Colonic mucosa (tissue), 4 donors: Measurements from ENCODE around the gene TEX35. TPM values are rescaled to one million over a fixed set of nuclear protein-coding genes. Genes with fewer than 3 reads are reported as not detected.

Experiments
- DNase-seq: peaks from one replicate; pipeline ENCODE4 v3.0.0-alpha.2; 2020
- H3K27ac ChIP-seq: fragments of 200-600 bp; one replicate; pipeline ENCODE4 v1.8.0; 2021
- H3K27me3 ChIP-seq: fragments of 200-600 bp; one replicate; pipeline ENCODE4 v1.8.0; 2021
- H3K36me3 ChIP-seq: fragments of 200-600 bp; one replicate; pipeline ENCODE4 v1.8.0; 2021
- H3K4me1 ChIP-seq: fragments of 200-600 bp; one replicate; pipeline ENCODE4 v1.8.0; 2021; ENCODE audit warnings: mild to moderate bottlenecking
- H3K4me3 ChIP-seq: fragments of 200-600 bp; one replicate; pipeline ENCODE4 v1.8.0; 2021
- H3K9ac ChIP-seq, 2 donors: one replicate each; pipeline ENCODE4 v1.7.0; 2013; ENCODE audit warnings: control low read depth in 2 of 2, low read depth in 2 of 2, low read length in 2 of 2
- H3K9me3 ChIP-seq: fragments of 200-600 bp; one replicate; pipeline ENCODE4 v1.8.0; 2021
- CTCF ChIP-seq: fragments of 200-600 bp; IDR thresholded peaks from one replicate; pipeline ENCODE4 v1.8.0; 2022; ENCODE audit warnings: antibody characterized with exemption, mild to moderate bottlenecking
- intact Hi-C: fragments of 100-400 bp; cut with DNase I; formaldehyde crosslinking; loops from one replicate; pipeline ENCODE4 v1.14.1; 2022
- total RNA-seq, 2 donors: library from RNA; stranded (reverse); fragmentation: NEBNext Ultra II Directional in 1 of 2; extraction: Animal tissue kit (Norgen Biotek cat#: 25700) in 1 of 2; gene quantifications; one replicate each; pipeline ENCODE4 v1.2.1, GENCODE V29; 2021
- donor health status: healthy.
- donor health status: DM: no; HTN: no; CAD: no.
- donor health status: DM: no; HTN: no; CAD: no.

The TEX35 gene
- total RNA-seq, 2 donors from 2014 or later, result not detected

- H3K4me1 ChIP-seq, result no peaks in the 10 kb centered on the region
- H3K4me3 ChIP-seq, result no peak overlapping the region
- no peaks in the 10 kb centered on the region for H3K36me3 ChIP-seq
- TF ChIP-seq CTCF, result no peak
- intact Hi-C loops, result no loop called here
- no peak overlapping the region for H3K9ac ChIP-seq
- no peaks in the 10 kb centered on the region for H3K9me3 ChIP-seq
- no peak overlapping the region for H3K27ac ChIP-seq
- no peaks in the 10 kb centered on the region for H3K27me3 ChIP-seq
- no peak for DNase-seq
Observed at GRCh38 chr1:178520803-178521202, 7.9 kb downstream of the TEX35 start.

GRCh38 chr1:178521241-178521640 lies 8.3 kb downstream of the TEX35 start:
- no peak for TF ChIP-seq CTCF
- H3K9me3 ChIP-seq, result no peaks in the 10 kb centered on the region
- H3K4me3 ChIP-seq, result no peak overlapping the region
- H3K27ac ChIP-seq, result no peak overlapping the region
- intact Hi-C loops, result no loop called here
- H3K27me3 ChIP-seq, result no peaks in the 10 kb centered on the region
- no peak overlapping the region for H3K9ac ChIP-seq
- H3K36me3 ChIP-seq, result no peaks in the 10 kb centered on the region
- no peaks in the 10 kb centered on the region for H3K4me1 ChIP-seq
- DNase-seq, result no peak

- Histone ChIP-seq H3K36me3 (no peaks in the 10 kb centered on the region), H3K27me3 (no peaks in the 10 kb centered on the region), H3K27ac (no peak overlapping the region), H3K4me3 (no peak overlapping the region), H3K9me3 (no peaks in the 10 kb centered on the region), H3K9ac (no peak overlapping the region), H3K4me1 (no peaks in the 10 kb centered on the region)
- intact Hi-C loops, result no loop called here
- DNase-seq, result no peak
- TF ChIP-seq CTCF, result no peak
Observed at GRCh38 chr1:178527117-178527516, 14.2 kb downstream of the TEX35 start.

GRCh38 chr1:178528228-178528952 lies 15.5 kb downstream of the TEX35 start:
- Histone ChIP-seq H3K4me1 (no peaks in the 10 kb centered on the region), H3K9ac (no peak overlapping the region)
- TF ChIP-seq CTCF, result no peak

GRCh38 chr1:178528953-178529335 lies 16.0 kb downstream of the TEX35 start:
- DNase-seq, result no peak
- H3K4me3 ChIP-seq, result no peak overlapping the region
- H3K27me3 ChIP-seq, result no peaks in the 10 kb centered on the region
- no peak for TF ChIP-seq CTCF
- H3K27ac ChIP-seq, result no peak overlapping the region
- H3K9me3 ChIP-seq, result no peaks in the 10 kb centered on the region
- no peak overlapping the region for H3K9ac ChIP-seq
- no peaks in the 10 kb centered on the region for H3K4me1 ChIP-seq
- intact Hi-C loops, result no loop called here
- H3K36me3 ChIP-seq, result no peaks in the 10 kb centered on the region

More at GRCh38 chr1:178528228-178528952, 15.5 kb downstream of the TEX35 start:
- H3K36me3 ChIP-seq, result no peaks in the 10 kb centered on the region
- intact Hi-C loops, result no loop called here
- H3K27ac ChIP-seq, result no peak overlapping the region
- no peaks in the 10 kb centered on the region for H3K27me3 ChIP-seq
- H3K4me3 ChIP-seq, result no peak overlapping the region
- H3K9me3 ChIP-seq, result no peaks in the 10 kb centered on the region
- DNase-seq, result no peak
